CD4-positive, alpha-beta T cell treated with Interleukin-6 for 4 hours (primary cell): ENCODE results near the gene HIGD1C.
"Not testable (repeated sequence)": the region's sequence is repeated elsewhere in the genome, so short reads cannot be mapped to it uniquely, and the experiment has no call there.

Experiments
- DNase-seq: peaks from one replicate; pipeline ENCODE4 v3.0.0-alpha.2; 2020; ENCODE audit warnings: mixed read lengths

The HIGD1C gene

DNA sequence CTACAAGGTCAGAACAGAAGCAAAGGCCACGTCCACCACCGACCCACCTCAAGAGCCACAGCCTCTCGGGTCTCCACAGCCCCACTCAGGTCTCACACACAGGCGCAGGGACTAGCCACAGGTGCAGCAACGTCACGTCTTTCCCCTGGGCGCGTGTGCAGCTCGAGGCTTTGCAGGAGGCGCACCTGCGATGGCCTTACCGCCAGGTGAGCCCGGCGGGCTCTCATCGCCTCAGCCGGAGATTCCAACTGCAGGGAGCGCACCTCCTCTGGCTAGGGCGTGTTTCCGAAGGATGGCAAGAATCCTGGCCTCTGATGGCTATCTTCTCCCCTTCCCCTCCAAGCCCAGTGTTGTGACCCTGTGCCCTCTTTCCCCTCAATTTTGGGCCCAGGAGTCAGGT lies at the start of gene HIGD1C:
Gene HIGD1C (plus strand): TSS at position 35 of the 400 bp plus-strand sequence. CDS start 1,455 bp downstream, outside the sequence.
- DNase-seq = no peak

DNA sequence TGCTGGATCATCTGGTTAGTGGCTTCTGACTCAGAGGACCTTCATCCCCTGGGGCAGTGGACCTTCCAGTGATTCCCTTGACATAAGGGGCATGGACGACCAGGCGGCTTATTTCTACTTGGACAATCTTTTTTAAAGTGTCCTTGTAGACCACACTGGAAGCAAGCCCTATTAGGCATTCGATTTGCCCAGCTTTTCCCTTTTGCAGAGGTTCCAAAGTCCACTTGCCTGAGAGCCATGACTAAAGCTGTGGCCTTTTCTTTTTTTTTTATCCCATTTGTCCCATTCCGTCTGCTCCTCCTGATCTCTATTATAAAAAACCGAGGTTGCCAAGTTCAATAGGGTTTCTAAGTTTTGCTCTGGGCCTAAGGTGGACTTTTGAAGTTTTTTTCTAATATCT lies 43.9 kb upstream of the HIGD1C start:
- DNase-seq = not testable (repeated sequence)

- not testable (repeated sequence) for DNase-seq
Measured at GRCh38 chr12:50912361-50912760, 40.0 kb upstream of the HIGD1C start.

DNA sequence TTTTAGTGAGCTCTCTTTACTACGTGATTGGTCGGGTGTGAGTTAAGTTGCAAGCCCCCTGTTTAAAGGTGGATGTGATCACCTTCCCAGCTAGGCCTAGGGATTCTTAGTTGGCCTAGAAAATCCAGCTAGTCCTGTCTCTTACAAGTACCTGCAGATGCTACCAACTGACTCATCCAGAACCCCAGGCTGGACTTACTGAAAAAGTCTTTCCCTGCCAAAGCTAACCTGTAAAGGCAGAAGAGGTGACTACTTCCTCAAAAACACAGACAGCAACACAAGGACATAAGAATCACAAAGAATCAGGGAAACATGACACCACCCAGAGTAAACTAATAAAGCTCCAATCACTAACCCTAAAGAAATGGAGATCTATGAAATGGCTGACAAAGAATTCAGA lies 39.1 kb upstream of the HIGD1C start:
- DNase-seq = no peak

DNA sequence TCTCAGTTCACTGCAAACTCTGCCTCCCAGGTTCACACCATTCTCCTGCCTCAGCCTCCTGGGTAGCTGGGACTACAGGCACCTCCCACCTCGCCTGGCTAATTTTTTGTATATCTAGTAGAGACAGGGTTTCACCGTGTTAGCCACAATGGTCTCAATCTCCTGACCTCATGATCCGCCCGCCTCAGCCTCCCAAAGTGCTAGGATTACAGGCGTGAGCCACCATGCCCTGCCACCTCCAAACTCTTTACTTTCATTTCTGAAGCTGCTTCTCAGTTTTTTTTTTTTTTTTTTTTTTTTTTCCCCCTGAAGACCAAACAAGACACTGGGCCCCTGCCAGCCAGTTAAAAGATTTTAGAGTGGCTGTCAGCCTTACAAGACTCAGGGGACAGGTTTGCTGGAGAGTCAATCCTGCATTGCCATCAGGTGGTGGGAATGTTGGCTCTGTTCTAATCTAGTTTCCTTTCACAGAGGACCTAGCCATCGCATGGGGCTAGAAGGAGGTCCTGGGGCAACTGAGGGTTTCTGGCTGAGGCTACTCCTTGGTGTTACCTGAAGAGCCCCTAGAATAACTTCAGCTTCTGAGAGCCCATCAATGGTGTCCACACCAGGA lies 37.4 kb upstream of the HIGD1C start:
- no peak for DNase-seq

GRCh38 chr12:50916292-50916691 lies 36.1 kb upstream of the HIGD1C start:
- no peak for DNase-seq

DNA sequence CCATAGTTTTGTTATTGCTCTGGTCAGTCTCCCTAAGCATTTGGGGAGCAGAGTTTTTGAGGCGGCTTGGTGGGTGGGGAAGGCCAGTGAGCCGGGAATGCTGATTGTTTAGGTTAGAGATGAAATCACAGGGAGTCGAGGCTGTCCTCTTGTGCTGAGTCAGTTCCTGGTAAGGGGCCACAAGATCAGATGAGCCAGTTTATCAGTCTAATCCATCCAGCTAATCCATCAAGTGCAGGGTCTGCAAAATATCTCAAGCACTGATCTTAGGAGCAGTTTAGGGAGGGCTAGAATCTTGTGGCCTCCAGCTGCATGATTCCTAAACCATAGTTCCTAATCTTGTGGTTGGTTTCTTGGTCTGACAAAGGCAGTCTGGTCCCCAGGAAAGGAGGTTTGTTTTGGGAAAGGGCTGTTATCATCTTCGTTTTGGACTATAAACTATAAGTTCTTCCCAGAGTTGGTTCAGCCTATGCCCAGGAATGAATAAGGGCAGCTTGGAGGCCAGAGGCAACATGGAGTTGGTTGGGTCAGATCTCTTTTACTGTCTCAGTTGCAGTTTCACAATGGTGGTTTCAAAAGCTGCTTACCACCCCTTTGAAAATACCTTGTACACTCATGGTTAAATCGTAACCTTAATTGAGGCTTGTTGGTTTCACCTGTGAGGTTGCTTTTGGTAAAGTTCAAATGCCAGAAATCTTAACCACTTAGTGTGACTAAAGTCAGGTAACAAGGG lies 33.6 kb upstream of the HIGD1C start:
- no peak for DNase-seq

- DNase-seq = no peak
Measured at GRCh38 chr12:50922820-50923219, 29.5 kb upstream of the HIGD1C start.

DNA sequence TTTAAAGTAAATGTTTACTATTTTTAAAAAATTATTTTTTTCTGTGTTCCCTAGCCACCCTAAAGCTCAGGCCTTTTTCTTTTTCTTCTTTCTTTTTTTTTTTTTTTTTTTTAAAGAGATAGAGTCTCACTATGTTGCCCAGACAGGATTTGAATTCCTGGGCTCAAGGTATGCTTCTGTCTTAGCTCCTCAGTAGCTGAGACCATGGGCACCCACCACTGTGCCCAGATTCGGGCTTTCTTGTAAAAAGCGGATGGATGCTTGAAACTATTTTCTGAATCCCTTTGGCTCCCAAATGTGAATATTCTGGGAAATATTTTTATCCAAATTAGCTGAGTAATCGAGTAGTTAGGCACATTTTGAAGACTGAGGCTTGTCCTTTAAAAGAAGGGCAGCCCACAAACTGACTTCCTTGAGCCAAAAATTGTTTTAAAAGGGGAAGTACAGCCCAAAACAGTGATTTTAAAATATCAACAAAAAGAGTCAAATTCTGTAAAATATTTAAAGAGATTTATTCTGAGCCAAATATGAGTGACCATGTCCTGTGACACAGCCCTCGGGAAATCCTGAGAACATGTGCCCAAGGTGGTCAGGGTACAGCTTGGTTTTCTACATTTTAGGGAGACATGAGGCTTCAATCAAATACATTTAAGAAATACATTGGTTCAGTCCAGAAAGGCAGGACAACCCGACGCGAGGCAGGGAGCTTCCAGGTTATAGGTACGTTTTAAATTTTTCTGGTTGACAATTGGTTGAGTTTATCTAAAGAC lies 28.8 kb upstream of the HIGD1C start:
- DNase-seq = no peak

- no peak for DNase-seq
Measured at GRCh38 chr12:50924131-50924438, 28.3 kb upstream of the HIGD1C start.

DNA sequence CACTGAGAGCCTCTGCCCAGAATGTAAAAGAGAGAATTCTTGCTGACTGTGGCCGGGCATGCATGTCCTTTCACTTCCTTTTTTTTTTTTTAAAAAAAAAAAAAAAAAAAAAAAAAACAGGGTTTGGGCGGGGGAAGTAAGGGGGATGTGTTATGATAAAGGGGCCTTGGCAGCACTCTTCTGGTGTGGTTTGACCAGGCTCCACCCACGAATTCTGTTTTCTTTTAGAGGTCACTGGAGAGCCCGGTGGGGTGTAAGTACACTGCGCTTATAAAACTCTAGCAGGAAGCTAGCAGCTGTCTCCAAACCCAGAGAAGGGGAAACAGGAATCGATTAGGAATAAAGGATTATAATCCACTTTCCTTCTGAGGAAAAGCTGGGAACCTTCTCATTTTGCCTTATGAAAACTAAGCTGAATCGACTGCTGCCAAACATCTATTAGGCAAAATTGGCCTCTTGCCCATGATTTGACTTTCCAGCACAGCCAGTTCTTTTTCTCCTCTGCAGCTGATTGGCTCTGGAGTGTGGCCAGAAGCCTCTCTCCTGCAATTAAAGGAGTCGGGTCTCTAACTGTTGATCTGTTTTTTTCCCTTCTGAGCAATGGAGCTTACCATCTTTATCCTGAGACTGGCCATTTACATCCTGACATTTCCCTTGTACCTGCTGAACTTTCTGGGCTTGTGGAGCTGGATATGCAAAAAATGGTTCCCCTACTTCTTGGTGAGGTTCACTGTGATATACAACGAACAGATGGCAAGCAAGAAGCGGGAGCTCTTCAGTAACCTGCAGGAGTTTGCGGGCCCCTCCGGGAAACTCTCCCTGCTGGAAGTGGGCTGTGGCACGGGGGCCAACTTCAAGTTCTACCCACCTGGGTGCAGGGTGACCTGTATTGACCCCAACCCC lies 27.7 kb upstream of the HIGD1C start:
- DNase-seq = peak; percentile 33

DNA sequence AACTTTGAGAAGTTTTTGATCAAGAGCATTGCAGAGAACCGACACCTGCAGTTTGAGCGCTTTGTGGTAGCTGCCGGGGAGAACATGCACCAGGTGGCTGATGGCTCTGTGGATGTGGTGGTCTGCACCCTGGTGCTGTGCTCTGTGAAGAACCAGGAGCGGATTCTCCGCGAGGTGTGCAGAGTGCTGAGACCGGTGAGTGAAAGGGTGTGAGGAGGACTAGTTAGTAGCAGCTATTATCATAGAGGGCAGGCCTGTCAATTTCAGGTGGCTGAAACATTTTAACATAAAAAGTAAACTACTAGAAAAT lies 27.0 kb upstream of the HIGD1C start:
- DNase-seq = no peak

DNA sequence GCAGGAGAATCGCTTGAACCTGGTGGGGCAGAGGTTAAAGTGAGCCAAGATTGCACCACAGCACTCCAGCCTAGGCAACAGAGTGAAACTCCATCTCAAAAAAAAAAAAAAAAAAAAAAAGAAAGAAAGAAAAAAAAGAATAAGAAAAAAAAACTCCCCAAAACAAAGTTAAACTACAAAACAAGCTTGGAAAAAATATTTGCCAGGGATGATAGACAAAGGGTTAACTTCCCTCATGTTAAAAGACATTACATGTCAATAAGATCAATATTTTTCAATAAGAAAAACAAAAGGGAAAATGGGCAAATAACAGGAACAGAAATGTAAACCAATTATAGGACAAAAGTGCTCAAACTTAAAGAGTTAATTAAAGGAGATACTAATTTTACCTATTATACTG lies 26.4 kb upstream of the HIGD1C start:
- no peak for DNase-seq

GRCh38 chr12:50926415-50926814 lies 25.9 kb upstream of the HIGD1C start:
- DNase-seq = no peak

DNA sequence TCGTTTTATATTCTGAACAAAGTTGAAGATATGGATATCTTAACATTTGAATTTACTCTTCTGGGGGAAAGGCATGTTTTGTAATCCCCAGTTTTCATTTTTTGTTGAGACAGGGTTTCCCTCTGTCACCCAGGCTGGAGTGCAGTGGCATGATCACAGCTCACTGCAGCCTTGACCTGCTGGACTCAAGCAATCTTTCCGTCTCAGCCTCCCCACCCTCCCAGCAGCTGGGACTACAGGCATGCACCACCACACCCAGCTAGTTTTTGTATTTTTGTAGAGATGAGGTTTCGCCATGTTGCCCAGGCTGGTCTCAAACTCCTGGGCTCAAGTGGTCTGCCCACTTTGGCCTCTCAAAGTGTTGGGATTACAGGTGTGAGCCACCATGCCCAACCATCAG lies 25.4 kb upstream of the HIGD1C start:
- not testable (repeated sequence) for DNase-seq

GRCh38 chr12:50927356-50927755 lies 25.0 kb upstream of the HIGD1C start:
- no peak for DNase-seq

- DNase-seq = no peak
Measured at GRCh38 chr12:50927766-50928224, 24.5 kb upstream of the HIGD1C start.

- DNase-seq = no peak
Measured at GRCh38 chr12:50928392-50928791, 24.0 kb upstream of the HIGD1C start.

DNA sequence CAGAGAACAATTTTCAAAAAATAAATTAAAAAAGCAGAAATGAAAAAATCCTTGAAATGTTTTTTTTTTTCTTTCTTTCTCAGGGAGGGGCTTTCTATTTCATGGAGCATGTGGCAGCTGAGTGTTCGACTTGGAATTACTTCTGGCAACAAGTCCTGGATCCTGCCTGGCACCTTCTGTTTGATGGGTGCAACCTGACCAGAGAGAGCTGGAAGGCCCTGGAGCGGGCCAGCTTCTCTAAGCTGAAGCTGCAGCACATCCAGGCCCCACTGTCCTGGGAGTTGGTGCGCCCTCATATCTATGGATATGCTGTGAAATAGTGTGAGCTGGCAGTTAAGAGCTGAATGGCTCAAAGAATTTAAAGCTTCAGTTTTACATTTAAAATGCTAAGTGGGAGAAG lies 22.5 kb upstream of the HIGD1C start:
- no peak for DNase-seq

DNA sequence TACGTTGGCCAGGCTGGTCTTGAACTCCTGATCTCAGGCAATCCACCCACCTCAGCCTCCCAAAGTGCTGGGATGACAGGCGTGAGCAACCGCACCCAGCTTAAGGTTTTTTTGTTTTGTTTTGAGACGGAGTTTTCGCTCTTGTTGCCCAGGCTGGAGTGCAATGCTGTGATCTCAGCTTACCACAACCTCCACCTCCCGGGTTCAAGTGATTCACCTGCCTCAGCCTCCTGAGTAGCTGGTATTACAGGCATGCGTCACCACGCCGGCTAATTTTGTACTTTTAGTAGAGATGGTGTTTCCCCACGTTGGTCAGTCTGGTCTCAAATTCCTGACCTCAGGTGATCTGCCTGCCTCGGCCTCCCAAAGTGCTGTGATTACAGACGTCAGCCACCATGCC lies 21.9 kb upstream of the HIGD1C start:
- DNase-seq = not testable (repeated sequence)

DNA sequence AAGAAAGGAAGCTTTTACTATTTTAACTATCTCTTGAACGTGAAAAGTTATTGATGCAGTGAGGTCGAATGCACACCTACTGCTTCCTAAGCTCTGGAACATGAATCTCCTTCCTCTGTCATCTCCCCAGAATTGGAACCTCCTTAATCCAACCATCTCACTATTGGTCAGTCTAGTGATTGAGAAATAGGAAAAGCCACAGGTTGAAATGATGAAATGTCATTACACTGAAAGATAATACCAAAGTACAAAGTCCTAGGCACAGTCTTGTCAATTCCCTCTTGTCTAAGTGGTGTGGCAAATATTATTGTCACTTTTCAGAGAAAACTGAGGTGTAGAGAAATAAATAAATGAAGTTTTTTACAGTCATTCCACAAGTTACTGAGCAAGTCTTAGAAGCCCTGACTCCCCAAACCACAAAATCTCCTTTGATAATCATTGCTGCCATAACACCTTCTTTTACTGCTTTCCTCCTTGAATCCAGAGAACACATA lies 19.5 kb upstream of the HIGD1C start:
- DNase-seq = no peak

DNA sequence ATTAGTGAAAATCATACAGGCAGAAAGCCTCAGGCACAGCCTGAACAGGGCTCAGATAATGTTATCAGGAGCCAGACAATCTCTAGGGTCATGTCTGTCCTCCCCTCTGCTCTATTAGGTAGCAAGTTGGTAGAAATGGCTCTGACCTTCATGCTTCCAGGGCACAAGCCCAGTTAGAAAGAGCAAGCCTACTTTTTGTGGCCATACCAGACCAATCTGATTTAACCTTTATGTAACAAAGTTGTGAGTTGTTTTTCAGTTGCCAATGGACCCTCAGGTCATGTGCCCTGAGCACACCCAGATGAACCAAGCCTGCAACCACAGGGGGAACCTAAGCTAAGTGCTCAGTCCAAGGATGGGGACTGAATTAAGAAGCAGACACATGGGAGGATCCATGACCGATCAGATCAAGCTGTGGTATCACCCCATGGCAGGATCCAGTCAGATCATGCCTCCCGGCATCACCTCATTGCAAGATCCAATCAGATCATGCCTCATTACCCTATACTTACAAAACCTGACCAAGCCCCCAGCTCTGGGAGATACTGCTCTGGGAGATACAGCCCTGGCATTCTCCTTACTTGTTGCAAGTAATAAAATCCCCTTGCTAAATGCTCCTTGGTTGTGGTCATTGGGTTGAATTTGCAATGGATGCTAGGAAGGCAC lies 18.8 kb upstream of the HIGD1C start:
- DNase-seq = no peak
